Stimulated activated CD8-positive, alpha-beta memory T cell treated with anti-CD3 and anti-CD28 coated beads, Interleukin-7, amount 100 ng/mL, for 1 hour (primary cell): ENCODE results near the gene ITM2B.
"Not testable (repeated sequence)": the region's sequence is repeated elsewhere in the genome, so short reads cannot be mapped to it uniquely, and the experiment has no call there.

Experiments
- DNase-seq, 2 donors: peaks; one replicate each; pipeline ENCODE4 v3.0.0-alpha.2; 2020; ENCODE audit warnings: low read depth in 2 of 2

The ITM2B gene

DNA sequence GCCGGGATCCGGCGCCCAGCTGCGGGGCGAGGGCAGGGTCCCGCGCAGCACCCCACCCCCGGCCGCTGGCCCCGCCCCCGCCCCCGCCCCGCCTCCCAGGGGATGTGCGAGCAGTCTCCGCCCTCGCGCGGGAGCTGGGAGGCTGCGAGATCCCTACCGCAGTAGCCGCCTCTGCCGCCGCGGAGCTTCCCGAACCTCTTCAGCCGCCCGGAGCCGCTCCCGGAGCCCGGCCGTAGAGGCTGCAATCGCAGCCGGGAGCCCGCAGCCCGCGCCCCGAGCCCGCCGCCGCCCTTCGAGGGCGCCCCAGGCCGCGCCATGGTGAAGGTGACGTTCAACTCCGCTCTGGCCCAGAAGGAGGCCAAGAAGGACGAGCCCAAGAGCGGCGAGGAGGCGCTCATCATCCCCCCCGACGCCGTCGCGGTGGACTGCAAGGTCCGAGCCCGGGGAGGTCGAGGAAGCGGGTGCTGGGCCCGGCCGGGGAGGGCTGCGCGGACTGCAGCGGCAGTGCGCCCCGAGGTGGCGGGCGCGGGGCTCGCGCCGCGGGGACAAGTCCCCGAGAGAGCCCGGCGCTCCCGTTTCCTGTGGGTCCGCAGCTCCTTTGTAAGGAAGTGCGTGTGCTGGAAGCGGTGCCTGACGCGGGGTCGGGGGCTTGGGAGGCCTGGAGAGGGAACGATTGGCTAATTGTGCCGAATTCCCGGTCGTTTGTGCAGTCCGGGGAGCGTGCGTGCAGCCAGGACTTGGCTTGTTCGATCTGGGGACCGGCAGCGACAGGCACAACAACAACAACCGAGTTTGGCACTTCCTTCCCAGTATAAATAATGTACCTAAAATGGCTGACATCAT is at the start of gene ITM2B:
ITM2B (plus strand) TSS at position 161 of the 843 bp plus-strand sequence; CDS start at position 316, 155 bp downstream.
- peak; percentile 30 to 38 for DNase-seq

GRCh38 chr13:48184260-48184659 is 48.7 kb upstream of the ITM2B start:
- no peak for DNase-seq

DNA sequence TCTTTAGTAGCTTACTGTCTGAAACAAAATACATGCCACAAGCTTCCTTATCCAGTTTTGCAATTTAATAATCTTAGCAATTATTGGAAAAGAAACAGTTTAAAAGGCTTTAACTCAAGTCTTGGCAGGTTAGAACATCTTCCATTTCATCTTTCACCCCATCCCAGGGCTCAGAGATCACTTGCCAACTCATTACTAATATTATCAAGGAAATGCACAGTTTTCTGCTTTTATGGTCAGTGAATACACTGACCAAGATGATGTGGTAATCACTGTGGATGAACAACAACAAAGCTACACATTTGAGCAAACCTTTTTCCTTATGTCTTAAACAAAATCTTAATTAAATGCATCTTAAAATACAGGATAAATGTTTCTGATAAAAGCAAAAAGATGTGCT is 48.0 kb upstream of the ITM2B start:
- DNase-seq, result no peak

GRCh38 chr13:48186722-48187121 is 46.3 kb upstream of the ITM2B start:
- DNase-seq, result no peak

GRCh38 chr13:48188131-48188530 is 44.9 kb upstream of the ITM2B start:
- DNase-seq, result no peak

- no peak for DNase-seq
Observed at GRCh38 chr13:48188601-48189000, 44.4 kb upstream of the ITM2B start.

DNA sequence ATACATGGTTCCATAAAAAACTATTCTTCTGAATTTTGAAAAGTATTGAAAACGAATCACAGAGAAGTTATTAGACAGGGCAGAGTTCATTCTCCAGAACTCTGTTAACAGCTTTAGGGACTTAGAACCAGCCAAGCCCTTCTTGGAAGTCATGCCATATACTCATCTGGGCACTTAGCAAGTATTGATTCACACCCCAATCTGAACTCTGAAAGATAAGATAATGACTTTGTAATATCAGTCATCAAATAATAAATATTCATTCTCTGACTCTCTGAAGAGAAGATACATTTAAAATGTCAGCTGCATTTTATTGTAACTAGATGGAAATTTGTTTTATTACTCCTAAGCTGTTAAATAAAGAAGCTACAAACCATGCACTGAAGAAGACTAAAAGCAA is 43.8 kb upstream of the ITM2B start:
- no peak for DNase-seq

DNA sequence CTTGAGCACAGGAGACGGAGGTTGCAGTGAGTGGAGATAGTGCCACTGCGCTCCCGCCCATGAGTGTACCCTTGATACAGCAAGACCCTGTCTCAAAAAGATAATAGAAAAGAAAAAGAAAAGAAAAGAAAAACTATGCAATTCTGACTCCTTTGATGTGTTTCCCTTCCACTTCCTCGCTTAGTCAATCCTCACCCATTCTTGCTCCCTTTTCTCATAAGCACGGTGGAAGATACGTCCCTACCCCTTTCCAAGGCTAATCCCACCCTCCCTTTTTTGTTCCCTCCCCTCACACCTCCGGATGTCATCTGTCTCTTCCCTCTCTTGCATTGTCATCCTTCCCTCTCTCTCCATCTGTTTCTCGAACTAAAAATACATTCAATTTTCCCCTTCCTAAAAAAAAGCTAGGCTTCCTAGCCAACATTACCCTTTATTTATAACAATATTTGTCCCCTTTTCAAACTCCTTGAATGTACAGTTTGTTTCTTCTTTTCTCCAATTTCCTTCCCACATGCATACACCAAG is 40.5 kb upstream of the ITM2B start:
- DNase-seq, result no peak

DNA sequence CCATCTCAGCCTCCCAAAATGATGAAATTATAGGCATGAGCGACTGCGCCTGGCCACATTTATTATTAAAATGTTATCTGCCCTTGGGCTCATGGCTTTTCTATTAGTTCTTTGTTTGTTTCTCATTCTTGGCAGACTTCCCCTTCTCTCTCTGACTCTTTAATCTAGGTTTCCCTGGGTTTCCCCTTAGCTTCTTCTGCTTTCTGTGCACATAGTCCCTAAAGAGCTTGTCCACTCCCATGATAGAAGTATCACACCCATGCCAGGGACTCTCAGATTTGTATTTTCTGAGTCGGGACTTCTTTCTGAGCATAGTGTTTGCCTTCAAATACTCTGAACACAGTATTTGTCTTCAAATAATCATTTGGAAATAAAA is 38.6 kb upstream of the ITM2B start:
- no peak for DNase-seq

DNA sequence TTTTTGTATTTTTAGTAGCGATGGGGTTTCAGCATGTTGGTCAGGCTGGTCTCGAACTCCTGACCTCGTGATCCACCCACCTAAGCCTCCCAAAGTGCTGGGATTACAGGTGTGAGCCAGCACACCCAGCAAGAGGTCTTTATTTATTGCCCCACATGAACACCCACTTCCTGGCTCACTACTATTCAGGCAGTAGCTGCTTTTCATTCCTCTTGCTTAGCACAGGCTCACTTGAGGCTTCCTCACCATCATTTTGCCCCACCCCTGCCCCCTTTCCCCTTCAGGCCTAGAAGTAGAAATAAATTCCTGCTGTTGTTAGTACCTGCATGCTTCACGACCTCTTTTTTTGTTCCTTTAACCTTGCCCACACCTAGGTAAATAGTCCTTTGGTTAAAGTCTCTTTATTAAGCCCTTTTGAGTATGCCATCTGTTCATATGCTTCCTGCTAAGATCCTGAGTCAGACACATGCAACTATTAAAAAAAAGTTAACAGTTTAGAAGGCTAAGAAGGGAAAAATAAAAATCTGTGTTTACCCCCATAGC is 33.5 kb upstream of the ITM2B start:
- no peak for DNase-seq

DNA sequence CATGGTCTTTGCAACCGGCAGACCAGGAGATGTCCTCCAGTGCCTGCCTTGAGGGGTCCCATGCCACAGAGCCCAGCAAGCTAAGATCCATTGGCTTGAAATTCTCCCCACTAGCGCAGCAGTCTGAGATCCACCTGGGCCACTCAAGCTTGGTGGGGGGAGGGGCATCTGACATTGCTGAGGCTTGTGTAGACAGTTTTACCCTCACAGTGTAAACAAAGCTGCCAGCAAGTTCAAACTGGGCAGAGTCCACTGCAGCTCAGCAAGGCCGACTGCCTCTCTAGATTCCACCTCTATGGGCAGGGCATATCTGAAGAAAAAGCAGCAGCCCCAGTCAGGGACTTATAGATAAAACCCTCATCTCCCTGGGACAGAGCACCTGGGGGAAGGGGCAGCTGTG is 32.0 kb upstream of the ITM2B start:
- no peak for DNase-seq

- not testable (repeated sequence) for DNase-seq
Observed at GRCh38 chr13:48207207-48207606, 25.8 kb upstream of the ITM2B start.

DNA sequence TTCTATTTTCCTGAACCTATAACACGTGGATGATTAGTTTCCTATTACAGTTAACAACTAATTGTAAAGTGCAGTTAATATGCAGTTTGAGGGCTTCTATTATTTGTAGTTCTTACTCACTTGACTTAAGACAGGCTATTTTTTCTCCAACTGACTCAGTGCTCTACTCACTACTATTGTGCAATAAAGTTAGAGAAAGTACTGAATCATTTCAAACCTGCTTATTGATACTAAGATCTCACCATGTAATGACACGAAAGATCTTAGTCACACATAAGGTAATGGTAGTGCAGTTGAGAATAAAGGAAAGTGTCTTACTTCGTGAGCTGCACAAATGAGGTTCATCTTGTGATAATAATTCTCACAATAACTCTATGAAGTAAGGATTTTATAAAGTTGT is 22.8 kb upstream of the ITM2B start:
- no peak for DNase-seq

DNA sequence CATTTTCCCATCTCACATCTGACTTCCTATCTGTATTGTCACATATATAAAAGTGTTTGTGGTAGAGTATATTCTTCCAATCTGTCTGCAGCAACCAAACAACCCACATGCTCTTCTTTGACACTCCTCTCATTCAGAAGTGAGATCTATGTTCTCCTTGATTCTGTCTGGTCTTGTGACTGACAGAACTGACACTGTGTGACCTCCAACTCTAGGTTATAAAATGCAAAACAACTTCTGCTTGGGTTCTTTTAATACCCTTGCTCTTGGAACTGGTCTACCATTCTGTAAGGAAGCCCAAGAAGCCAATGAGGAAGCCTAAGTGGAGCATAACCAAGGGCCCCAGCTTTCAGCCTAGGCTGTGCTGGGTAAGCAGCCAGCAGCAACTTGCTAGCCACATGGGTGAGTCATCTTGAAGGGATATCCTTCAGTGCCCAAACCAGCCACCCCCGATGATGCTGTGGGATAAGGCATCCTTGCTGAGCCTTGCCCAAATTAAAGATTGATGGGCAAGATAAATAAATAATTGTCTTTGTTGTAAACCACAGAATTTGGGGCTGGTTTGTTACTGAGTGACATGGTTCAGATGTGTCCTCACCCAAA is 18.4 kb upstream of the ITM2B start:
- no peak for DNase-seq

DNA sequence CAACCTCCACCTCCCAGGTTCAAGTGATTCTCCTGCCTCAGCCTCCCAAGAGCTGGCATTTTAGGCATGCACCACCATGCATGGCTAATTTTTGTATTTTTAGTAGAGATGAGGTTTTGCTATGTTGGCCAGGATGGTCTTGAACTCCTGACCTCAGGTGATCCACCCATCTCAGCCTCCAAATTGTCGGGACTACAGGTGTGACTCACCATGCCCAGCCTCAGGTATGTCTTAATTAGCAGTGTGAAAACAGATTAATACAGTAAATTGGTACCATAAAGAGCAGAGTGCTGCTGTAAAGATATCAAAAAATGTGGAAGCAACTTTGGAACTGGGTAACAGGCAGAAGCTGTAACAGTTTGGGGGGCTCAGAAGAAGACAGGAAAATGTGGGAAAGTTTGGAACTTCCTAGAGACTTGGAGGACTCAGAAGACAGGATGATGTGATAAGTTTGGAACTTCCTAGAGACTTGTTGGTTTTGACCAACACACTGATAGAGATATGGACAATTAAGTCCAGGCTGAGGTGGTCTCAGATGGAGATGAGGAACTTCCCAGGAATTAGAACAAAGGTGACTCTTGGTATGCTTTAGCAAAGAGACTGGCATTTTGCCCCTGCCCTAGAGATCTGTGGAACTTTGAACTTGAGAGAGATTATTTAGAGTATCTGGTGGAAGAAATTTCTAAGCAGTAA is 17.3 kb upstream of the ITM2B start:
- DNase-seq, result not testable (repeated sequence)

GRCh38 chr13:48216204-48216711 is 16.7 kb upstream of the ITM2B start:
- no peak for DNase-seq

GRCh38 chr13:48220592-48220980 is 12.4 kb upstream of the ITM2B start:
- DNase-seq, result no peak

DNA sequence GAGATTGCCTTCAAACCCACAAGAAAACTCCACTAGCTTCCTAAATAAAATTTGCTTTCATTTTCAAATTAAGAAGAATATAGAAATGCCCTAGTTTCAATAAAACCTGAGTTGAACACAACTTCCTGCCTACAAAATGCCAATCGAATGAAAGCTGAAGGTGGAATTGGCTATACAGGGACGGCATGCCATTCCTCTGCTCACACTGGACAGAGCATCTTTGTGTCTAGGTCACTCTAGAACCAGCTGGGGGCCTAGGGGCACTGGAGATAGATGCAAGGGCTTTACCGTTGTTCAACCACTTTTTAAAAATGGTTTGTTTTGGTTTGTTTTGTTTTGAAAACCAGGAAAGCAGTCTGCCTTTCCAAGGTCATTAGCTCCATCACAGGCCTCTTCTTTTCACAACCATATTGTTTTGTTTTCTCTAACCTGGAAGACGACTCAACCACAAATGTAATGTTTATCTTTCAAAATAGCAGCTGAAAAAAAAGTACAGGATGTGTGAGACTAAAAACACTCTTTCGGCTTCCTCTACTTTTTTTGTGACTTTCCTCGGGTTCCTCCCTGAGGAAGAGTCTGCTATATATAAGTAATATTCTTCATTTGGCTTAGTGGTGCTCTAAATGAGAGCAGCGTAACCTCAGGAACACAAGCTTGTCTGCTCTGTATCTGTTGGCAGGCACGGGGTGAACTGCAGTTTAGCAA is 11.9 kb upstream of the ITM2B start:
- no peak for DNase-seq

DNA sequence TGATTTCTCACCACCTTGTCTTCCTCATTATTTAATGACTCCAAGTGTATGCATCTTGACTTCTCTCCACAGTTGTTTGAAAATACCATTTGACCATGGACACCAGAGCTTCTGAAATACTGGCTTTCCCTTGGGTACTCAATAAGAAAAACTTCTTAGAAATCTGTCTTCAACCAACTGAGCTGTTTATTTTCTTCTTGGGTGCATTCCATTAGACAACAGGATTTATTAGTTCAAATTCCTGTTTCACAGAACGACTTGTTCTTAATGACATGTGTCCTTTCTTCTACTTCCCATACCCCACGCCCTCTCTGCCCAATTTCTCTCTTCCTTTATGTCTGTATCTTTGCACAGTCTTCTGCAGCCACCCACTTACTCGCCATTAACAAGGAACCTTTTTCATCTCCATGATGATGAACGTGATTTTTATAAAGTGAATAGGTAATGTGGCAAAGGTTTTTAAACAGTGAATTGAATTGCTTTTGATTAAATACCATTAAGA is 11.3 kb upstream of the ITM2B start:
- DNase-seq, result no peak

- no peak for DNase-seq
Observed at GRCh38 chr13:48222358-48223301, 10.4 kb upstream of the ITM2B start.
